GM19328 (cell line): ENCODE data around the gene OPN5.

Experiments used
- ATAC-seq: cut with Tn5 transposase; IDR thresholded peaks from one replicate; pipeline ENCODE4 v1.9.1; 2021; ENCODE audit warnings: mild to moderate bottlenecking, moderate library complexity; ENCODE audit not compliant: unreplicated experiment

Gene OPN5

GRCh38 chr6:47787620-47788497 lies 6.0 kb downstream of the OPN5 start:
- peak; percentile 79 for ATAC-seq

- no peak for ATAC-seq
Measured at GRCh38 chr6:47788498-47788884, 6.7 kb downstream of the OPN5 start.

- no peak for ATAC-seq
Measured at GRCh38 chr6:47789553-47789952, 7.7 kb downstream of the OPN5 start.

GRCh38 chr6:47792216-47792733 lies 10.4 kb downstream of the OPN5 start:
- no peak for ATAC-seq

- no peak for ATAC-seq
Measured at GRCh38 chr6:47794577-47795135, 12.8 kb downstream of the OPN5 start.

GRCh38 chr6:47801984-47802383 lies 20.2 kb downstream of the OPN5 start:
- no peak for ATAC-seq

- no peak for ATAC-seq
Measured at GRCh38 chr6:47804821-47805220, 23.0 kb downstream of the OPN5 start.

- no peak for ATAC-seq
Measured at GRCh38 chr6:47809873-47810272, 28.0 kb downstream of the OPN5 start.

GRCh38 chr6:47810885-47811284 lies 29.1 kb downstream of the OPN5 start:
- ATAC-seq: no peak

GRCh38 chr6:47811443-47811842 lies 29.6 kb downstream of the OPN5 start:
- no peak for ATAC-seq

- ATAC-seq: no peak
Measured at GRCh38 chr6:47817749-47818148, 35.9 kb downstream of the OPN5 start.

GRCh38 chr6:47819461-47819860 lies 37.6 kb downstream of the OPN5 start:
- no peak for ATAC-seq

GRCh38 chr6:47822856-47823554 lies 41.2 kb downstream of the OPN5 start:
- no peak for ATAC-seq

- no peak for ATAC-seq
Measured at GRCh38 chr6:47832386-47833100, 50.7 kb downstream of the OPN5 start.

- no peak for ATAC-seq
Measured at GRCh38 chr6:47834196-47834595, 52.4 kb downstream of the OPN5 start.

- no peak for ATAC-seq
Measured at GRCh38 chr6:47836046-47836445, 54.2 kb downstream of the OPN5 start.

- no peak for ATAC-seq
Measured at GRCh38 chr6:47836639-47837038, 54.8 kb downstream of the OPN5 start.

- no peak for ATAC-seq
Measured at GRCh38 chr6:47839645-47840044, 57.8 kb downstream of the OPN5 start.

GRCh38 chr6:47844881-47845280 lies 63.0 kb downstream of the OPN5 start:
- no peak for ATAC-seq

- no peak for ATAC-seq
Measured at GRCh38 chr6:47846752-47847151, 64.9 kb downstream of the OPN5 start.

GRCh38 chr6:47851091-47851490 lies 69.3 kb downstream of the OPN5 start:
- no peak for ATAC-seq
